ENCODE measurements around the gene KCNH3.

GRCh38 chr12:49588281-49588680, 49.5 kb downstream of the KCNH3 start:
- TF ChIP-seq, protein P1, sequence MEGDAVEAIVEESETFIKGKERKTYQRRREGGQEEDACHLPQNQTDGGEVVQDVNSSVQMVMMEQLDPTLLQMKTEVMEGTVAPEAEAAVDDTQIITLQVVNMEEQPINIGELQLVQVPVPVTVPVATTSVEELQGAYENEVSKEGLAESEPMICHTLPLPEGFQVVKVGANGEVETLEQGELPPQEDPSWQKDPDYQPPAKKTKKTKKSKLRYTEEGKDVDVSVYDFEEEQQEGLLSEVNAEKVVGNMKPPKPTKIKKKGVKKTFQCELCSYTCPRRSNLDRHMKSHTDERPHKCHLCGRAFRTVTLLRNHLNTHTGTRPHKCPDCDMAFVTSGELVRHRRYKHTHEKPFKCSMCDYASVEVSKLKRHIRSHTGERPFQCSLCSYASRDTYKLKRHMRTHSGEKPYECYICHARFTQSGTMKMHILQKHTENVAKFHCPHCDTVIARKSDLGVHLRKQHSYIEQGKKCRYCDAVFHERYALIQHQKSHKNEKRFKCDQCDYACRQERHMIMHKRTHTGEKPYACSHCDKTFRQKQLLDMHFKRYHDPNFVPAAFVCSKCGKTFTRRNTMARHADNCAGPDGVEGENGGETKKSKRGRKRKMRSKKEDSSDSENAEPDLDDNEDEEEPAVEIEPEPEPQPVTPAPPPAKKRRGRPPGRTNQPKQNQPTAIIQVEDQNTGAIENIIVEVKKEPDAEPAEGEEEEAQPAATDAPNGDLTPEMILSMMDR (IDR thresholded peaks at IDR 0.05) = no peak
- TF ChIP-seq POLR2A (IDR thresholded peaks at IDR 0.05) (no peak), POLR2AphosphoS5 (IDR thresholded peaks at IDR 0.05) (no peak), EP300 (IDR thresholded peaks at IDR 0.05) (no peak)
